Endothelial cell of hepatic sinusoid (primary cell): ENCODE results near the gene EXOC3L1.

Experiments used
- in situ Hi-C: cut with HindIII; loops from 2 replicates; pipeline ENCODE4 v1.10.0; 2017; ENCODE audit warnings: low sequenced_read_pairs

The EXOC3L1 gene

GRCh38 chr16:67199011-67199807, 9.3 kb upstream of the EXOC3L1 start, which contains the start of gene ELMO3:
ELMO3 (plus strand) TSS chr16:67199131; CDS start chr16:67199327, 196 bp downstream.
- in situ Hi-C loops: loop anchor here (5.0 kb wide), 1 partner anchor 38 kb away; no protein-coding TSS in a partner anchor

- in situ Hi-C loops: loop anchor here (5.0 kb wide), 1 partner anchor 39 kb away; no protein-coding TSS in a partner anchor
Observed at GRCh38 chr16:67198238-67198734, 8.3 kb upstream of the EXOC3L1 start.

GRCh38 chr16:67197704-67198103, 7.8 kb upstream of the EXOC3L1 start:
- in situ Hi-C loops: loop anchor here (5.0 kb wide), 1 partner anchor 40 kb away; no protein-coding TSS in a partner anchor

GRCh38 chr16:67196881-67197280, 6.9 kb upstream of the EXOC3L1 start:
- in situ Hi-C loops: loop anchor here (5.0 kb wide), 1 partner anchor 40 kb away; no protein-coding TSS in a partner anchor

GRCh38 chr16:67195676-67196075, 5.7 kb upstream of the EXOC3L1 start:
- in situ Hi-C loops: loop anchor here (5.0 kb wide), 1 partner anchor 42 kb away; no protein-coding TSS in a partner anchor

- in situ Hi-C loops: no loop called here
Observed at GRCh38 chr16:67194260-67194659, 4.3 kb upstream of the EXOC3L1 start.

- in situ Hi-C loops: no loop called here
Observed at GRCh38 chr16:67193536-67193935, 3.6 kb upstream of the EXOC3L1 start.

- in situ Hi-C loops: no loop called here
Observed at GRCh38 chr16:67192781-67193361, 2.9 kb upstream of the EXOC3L1 start.

- in situ Hi-C loops: no loop called here
Observed at GRCh38 chr16:67191995-67192681, 2.2 kb upstream of the EXOC3L1 start, which contains the start of gene E2F4. E2F4 (plus strand) TSS chr16:67192155; CDS start chr16:67192228, 73 bp downstream.

GRCh38 chr16:67191411-67191994, 1.6 kb upstream of the EXOC3L1 start:
- in situ Hi-C loops: no loop called here

GRCh38 chr16:67190448-67191399, 788 bp upstream of the EXOC3L1 start:
- in situ Hi-C loops: no loop called here

GRCh38 chr16:67188798-67189197, 1.1 kb downstream of the EXOC3L1 start:
- in situ Hi-C loops: no loop called here

GRCh38 chr16:67188323-67188722, 1.6 kb downstream of the EXOC3L1 start:
- in situ Hi-C loops: no loop called here

GRCh38 chr16:67187175-67187890, 2.6 kb downstream of the EXOC3L1 start:
- in situ Hi-C loops: no loop called here

GRCh38 chr16:67186550-67186950, 3.4 kb downstream of the EXOC3L1 start:
- in situ Hi-C loops: no loop called here

- in situ Hi-C loops: no loop called here
Observed at GRCh38 chr16:67185651-67186134, 4.2 kb downstream of the EXOC3L1 start.

GRCh38 chr16:67184995-67185650, 4.8 kb downstream of the EXOC3L1 start:
- in situ Hi-C loops: no loop called here

GRCh38 chr16:67184453-67184994, 5.4 kb downstream of the EXOC3L1 start:
- in situ Hi-C loops: no loop called here
